Stimulated activated CD4-positive, alpha-beta T cell treated with anti-CD3 and anti-CD28 coated beads, Interleukin-12 subunit alpha, Interleukin-12 subunit beta, amount 100 ng/mL, for 48 hours (primary cell): Measurements from ENCODE around the gene BCL3.
"Not testable (repeated sequence)": the region's sequence is repeated elsewhere in the genome, so short reads cannot be mapped to it uniquely, and the experiment has no call there.

ENCODE experiments used
- DNase-seq, 3 donors: peaks; one replicate each; pipeline ENCODE4 v3.0.0-alpha.2; 2020; ENCODE audit warnings: low read depth in 2 of 3, low spot score in 1 of 3

BCL3 gene

DNA sequence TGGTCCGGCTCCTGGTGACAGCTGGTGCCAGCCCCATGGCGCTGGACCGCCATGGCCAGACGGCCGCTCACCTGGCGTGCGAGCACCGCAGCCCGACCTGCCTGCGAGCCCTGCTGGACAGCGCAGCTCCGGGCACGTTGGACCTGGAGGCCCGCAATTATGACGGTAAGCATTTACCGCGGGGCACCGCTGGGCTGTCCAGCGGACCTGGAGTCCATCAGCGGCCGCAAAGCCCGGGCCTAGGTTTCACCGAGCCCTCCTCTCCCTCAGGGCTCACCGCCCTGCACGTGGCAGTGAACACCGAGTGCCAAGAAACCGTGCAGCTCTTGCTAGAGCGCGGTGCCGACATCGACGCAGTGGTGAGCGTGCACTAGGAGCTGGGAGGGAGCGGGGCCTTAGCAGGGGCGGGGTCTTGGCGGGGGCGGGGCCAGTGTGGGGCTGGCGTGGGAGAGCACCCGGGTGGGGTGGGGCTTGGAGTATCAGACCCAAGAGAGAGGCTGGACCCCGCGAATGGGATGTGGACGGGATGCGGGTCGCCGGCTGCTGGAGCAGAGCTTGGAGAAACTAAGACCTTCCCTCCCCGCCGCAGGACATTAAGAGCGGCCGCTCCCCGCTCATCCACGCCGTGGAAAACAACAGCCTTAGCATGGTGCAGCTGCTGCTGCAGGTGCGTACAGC is 8.7 kb downstream of the BCL3 start:
- DNase-seq = no peak

GRCh38 chr19:44757735-44758505 is 9.4 kb downstream of the BCL3 start:
- no peak for DNase-seq

DNA sequence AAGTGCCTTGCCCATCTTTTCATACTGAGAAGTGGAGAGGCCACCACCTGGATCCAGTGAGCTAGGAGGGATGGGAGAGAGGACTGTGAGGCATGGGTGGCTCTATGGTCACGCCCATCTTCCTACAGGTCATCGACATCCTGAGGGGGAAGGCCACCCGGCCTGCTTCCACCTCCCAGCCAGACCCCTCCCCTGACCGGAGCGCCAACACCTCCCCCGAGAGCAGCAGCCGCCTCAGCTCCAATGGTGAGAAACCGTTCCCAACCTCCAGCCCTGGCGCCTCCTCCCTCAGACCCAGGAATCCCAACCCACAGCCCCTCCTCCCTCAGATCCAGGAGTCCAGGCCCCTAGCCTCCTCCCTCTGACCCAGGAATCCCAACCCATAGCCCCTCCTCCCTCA is 10.1 kb downstream of the BCL3 start:
- DNase-seq = no peak

DNA sequence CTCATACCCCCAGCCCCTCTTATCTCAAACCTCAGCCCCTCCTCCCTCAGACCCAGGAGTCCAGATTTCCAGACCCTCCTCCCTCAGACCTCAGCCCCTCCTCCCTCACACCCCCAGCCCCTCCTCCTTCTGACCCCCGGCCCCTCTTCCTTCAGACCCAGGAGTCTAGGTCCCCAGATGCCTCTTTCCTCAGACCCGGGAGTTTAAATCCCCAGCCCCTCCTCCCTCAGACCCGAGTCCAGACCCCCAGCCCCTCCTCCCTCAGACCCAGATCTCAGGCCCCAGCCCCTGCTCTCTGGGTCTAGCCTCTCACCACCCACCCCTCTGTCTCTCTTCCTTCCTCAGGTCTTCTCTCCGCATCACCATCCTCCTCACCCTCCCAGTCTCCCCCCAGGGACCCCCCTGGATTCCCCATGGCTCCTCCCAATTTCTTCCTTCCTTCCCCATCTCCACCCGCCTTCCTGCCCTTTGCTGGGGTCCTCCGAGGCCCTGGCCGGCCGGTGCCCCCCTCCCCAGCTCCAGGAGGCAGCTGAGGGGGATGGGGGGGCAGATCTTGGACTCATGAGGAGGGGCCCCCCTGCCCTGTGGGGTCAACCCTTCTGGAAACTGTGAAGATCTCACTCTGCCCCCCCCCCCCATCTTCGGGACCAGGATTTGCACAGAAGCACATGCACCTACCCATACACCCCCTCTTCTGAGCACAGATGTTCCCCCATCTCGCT is 10.7 kb downstream of the BCL3 start:
- no peak for DNase-seq

- DNase-seq = no peak
These were observed 13.5 kb downstream of the BCL3 start for GRCh38 chr19:44762038-44762437.

DNA sequence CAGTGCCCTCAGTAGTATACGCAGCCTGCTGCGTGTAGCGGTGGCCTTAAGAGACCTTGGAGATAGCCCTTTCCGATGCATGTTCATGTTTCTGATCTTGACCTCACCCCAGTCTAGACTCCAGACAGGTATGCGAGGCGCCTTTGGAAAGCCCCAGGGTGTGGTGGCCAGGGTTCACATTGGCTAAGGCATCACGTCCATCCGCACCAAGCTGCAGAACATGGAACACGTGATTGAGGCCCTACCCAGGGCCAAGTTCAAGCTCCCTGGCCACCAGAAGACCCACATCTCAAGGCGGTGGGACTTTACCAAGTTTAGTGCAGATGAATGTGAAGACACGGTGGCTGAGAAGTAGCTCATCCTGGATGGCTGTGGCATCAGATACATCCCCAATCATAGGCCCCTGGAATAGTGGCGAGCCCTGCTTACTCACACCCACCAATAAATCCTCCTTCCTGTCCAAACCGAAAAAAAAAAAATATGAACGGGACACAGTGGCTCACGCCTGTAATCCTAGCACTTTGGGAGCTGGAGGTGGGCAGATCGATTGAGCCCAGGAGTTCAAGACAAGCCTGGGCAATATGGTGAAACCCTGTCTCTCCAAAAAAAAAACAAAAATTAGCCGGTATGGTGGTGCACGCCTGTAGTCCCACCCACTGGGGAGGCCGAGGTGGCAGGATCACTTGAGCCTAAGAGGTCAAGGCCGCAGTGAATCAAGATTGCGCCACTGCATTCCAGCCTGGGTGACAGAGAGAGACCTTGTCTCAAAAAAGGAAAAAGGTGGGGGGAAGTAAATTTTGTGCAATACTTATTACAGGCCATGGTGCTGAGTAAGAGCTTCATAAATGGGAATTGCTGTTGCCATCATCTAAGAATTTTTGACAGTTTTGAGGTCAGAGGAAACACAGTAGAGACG is 16.8 kb downstream of the BCL3 start:
- DNase-seq = no peak

DNA sequence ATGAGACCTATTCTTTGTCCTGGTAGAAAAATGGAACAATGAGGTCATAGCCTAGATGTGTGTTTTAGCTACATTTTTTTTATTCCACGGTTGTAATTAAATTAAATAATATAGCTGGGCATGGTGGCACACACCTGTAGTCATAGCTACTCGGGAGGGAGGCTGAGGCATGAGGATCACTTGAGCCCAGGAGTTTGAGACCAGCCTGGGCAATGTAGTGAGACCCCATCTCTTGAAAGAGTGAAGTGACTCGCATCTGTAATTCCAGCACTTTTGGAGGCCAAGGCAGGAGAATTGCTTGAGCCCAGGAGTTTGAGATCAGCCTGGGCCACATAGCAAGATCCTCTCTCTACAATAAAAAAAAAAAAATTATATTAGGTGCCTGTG is 17.4 kb downstream of the BCL3 start:
- no peak for DNase-seq

- DNase-seq = no peak
These were observed 19.0 kb downstream of the BCL3 start for GRCh38 chr19:44767295-44768180.

- DNase-seq = peak; percentile 94 to 100 (median 99)
These were observed 22.2 kb downstream of the BCL3 start for GRCh38 chr19:44770550-44771257.

DNA sequence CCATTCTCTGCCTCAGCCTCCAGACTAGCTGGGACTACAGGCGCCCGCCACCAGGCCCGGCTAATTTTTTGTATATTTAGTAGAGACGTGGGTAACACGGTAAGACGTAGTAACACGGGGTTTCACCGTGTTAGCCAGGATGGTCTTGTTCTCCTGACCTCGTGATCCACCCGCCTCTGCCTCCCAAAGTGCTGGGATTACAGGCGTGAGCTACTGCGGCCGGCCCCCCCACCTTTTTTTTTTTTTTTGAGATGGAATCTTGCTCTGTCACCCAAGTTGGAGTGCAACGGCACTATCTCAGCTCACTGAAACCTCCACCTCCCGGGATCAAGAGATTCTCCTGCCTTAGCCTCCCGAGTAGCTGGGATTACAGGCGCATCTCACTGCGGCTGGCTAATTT is 23.6 kb downstream of the BCL3 start:
- not testable (repeated sequence) for DNase-seq

- DNase-seq = no peak
These were observed 24.5 kb downstream of the BCL3 start for GRCh38 chr19:44772959-44773358.

- no peak for DNase-seq
These were observed 27.2 kb downstream of the BCL3 start for GRCh38 chr19:44775676-44776240.

GRCh38 chr19:44776402-44777096 is 28.0 kb downstream of the BCL3 start:
- no peak for DNase-seq

DNA sequence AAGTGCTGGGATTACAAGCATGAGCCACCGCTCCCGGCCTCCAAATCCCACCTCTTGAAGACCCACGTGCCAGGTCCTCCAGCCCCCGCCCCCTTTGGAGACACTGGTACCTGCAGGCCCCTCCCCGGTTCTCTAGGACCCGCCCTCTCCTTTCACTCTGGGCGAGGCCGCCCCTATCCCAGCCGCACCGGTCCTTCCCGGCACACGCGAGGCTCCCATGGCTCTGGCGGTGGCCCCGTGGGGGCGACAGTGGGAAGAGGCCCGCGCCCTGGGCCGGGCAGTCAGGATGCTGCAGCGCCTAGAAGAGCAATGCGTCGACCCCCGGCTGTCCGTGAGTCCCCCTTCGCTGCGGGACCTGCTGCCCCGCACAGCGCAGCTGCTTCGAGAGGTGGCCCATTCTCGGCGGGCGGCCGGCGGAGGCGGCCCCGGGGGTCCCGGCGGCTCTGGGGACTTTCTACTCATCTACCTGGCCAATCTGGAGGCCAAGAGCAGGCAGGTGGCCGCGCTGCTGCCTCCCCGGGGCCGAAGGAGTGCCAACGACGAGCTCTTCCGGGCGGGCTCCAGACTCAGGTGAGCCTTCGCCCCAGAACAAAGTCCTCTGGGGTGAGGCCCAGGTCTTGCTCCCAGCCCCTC is 29.3 kb downstream of the BCL3 start, which contains the start of gene CBLC:
TSS of gene CBLC (plus strand) at position 176 of the 633 bp plus-strand sequence. CDS start at position 218, 42 bp downstream.
- no peak for DNase-seq

- no peak for DNase-seq
These were observed 30.6 kb downstream of the BCL3 start for GRCh38 chr19:44779150-44779549.

- DNase-seq = not testable (repeated sequence)
These were observed 33.2 kb downstream of the BCL3 start for GRCh38 chr19:44781694-44782093.

- DNase-seq = no peak
These were observed 34.2 kb downstream of the BCL3 start for GRCh38 chr19:44782729-44783128.

- DNase-seq = no peak
These were observed 35.0 kb downstream of the BCL3 start for GRCh38 chr19:44783545-44783944.
